GM12873 (cell line): Measurements from ENCODE around the gene SERINC1.

Experiments used
- CTCF ChIP-seq: IDR thresholded peaks from 2 replicates; pipeline ENCODE4 v1.5.1; 2012; ENCODE audit warnings: low read depth, mild to moderate bottlenecking, moderate library complexity, low read length, control low read depth; ENCODE audit not compliant: insufficient read depth; ENCODE audit errors: missing control alignments

The SERINC1 gene

GRCh38 chr6:122429323-122429722 is 42.3 kb downstream of the SERINC1 start:
- no peak for TF ChIP-seq CTCF

- no peak for TF ChIP-seq CTCF
Observed at GRCh38 chr6:122428781-122429180, 42.8 kb downstream of the SERINC1 start.

- TF ChIP-seq CTCF: no peak
Observed at GRCh38 chr6:122426597-122426996, 45.0 kb downstream of the SERINC1 start.

GRCh38 chr6:122423734-122424133 is 47.9 kb downstream of the SERINC1 start:
- TF ChIP-seq CTCF: no peak

GRCh38 chr6:122422614-122423267 is 48.9 kb downstream of the SERINC1 start:
- TF ChIP-seq CTCF: no peak

GRCh38 chr6:122422003-122422402 is 49.6 kb downstream of the SERINC1 start:
- TF ChIP-seq CTCF: no peak

- no peak for TF ChIP-seq CTCF
Observed at GRCh38 chr6:122416825-122417224, 54.8 kb downstream of the SERINC1 start.
